H9 (cell line): ENCODE measurements around the gene DDX49. TPM values are rescaled to one million over a fixed set of nuclear protein-coding genes. Genes with fewer than 3 reads are reported as not detected.

Experiments
- DNase-seq: peaks from one replicate; pipeline ENCODE4 v3.0.0-alpha.2; 2017
- H2AFZ ChIP-seq: one replicate; pipeline ENCODE4 v1.6.1; 2013; ENCODE audit warnings: mild to moderate bottlenecking, low read length, control low read depth, moderate library complexity
- H2AK5ac ChIP-seq: 2 replicates; pipeline ENCODE4 v1.6.1; 2013; ENCODE audit warnings: low read length, control low read depth, mixed read lengths; ENCODE audit not compliant: insufficient read length
- H2BK120ac ChIP-seq: one replicate; pipeline ENCODE4 v1.6.1; 2013; ENCODE audit warnings: low read depth, mild to moderate bottlenecking, low read length, control low read depth, inconsistent platforms; ENCODE audit not compliant: poor library complexity, severe bottlenecking
- H2BK12ac ChIP-seq: 2 replicates; pipeline ENCODE4 v1.6.1; 2013; ENCODE audit warnings: low read length, control low read depth, mixed read lengths, low read depth; ENCODE audit not compliant: insufficient read length
- H2BK15ac ChIP-seq: 2 replicates; pipeline ENCODE4 v1.6.1; 2013; ENCODE audit warnings: low read depth, low read length, control low read depth
- H2BK20ac ChIP-seq: one replicate; pipeline ENCODE4 v1.6.1; 2013; ENCODE audit warnings: low read depth, mild to moderate bottlenecking, low read length, control low read depth, inconsistent platforms; ENCODE audit not compliant: poor library complexity, severe bottlenecking
- H2BK5ac ChIP-seq: 2 replicates; pipeline ENCODE4 v1.6.1; 2013; ENCODE audit warnings: low read length, control low read depth, mixed read lengths; ENCODE audit not compliant: insufficient read length
- H3K14ac ChIP-seq: 2 replicates; pipeline ENCODE4 v1.6.1; 2013; ENCODE audit warnings: low read length, control low read depth; ENCODE audit not compliant: insufficient read depth
- H3K18ac ChIP-seq: 2 replicates; pipeline ENCODE4 v1.6.1; 2013; ENCODE audit warnings: low read depth, mild to moderate bottlenecking, mixed read lengths, low read length, control low read depth; ENCODE audit not compliant: insufficient read length
- H3K23ac ChIP-seq: 2 replicates; pipeline ENCODE4 v1.6.1; 2013; ENCODE audit warnings: low read length, control low read depth, mixed read lengths, low read depth; ENCODE audit not compliant: insufficient read length
- H3K23me2 ChIP-seq: 2 replicates; pipeline ENCODE4 v1.6.1; 2013; ENCODE audit warnings: low read depth, mild to moderate bottlenecking, mixed read lengths, low read length, control low read depth; ENCODE audit not compliant: insufficient read length, poor library complexity, severe bottlenecking
- H3K27ac ChIP-seq: 2 replicates; pipeline ENCODE4 v1.5.1; 2013; ENCODE audit warnings: low read length, control low read depth, mixed read lengths, low read depth; ENCODE audit not compliant: insufficient read length
- H3K27me3 ChIP-seq: 2 replicates; pipeline ENCODE4 v1.6.1; 2013; ENCODE audit warnings: low read length, control low read depth, inconsistent platforms; ENCODE audit not compliant: insufficient read depth
- H3K4ac ChIP-seq: 2 replicates; pipeline ENCODE4 v1.6.1; 2013; ENCODE audit warnings: low read depth, mild to moderate bottlenecking, control low read depth, inconsistent platforms, low read length, moderate library complexity
- H3K4me1 ChIP-seq: 2 replicates; pipeline ENCODE4 v1.6.1; 2013; ENCODE audit warnings: low read length, control low read depth, inconsistent platforms; ENCODE audit not compliant: insufficient read depth
- H3K4me2 ChIP-seq: 2 replicates; pipeline ENCODE4 v1.6.1; 2013; ENCODE audit warnings: low read length, control low read depth, mixed read lengths; ENCODE audit not compliant: insufficient read length, insufficient read depth
- H3K56ac ChIP-seq: 2 replicates; pipeline ENCODE4 v1.6.1; 2013; ENCODE audit warnings: low read depth, mild to moderate bottlenecking, mixed read lengths, low read length, control low read depth; ENCODE audit not compliant: insufficient read length
- H3K79me1 ChIP-seq: 2 replicates; pipeline ENCODE4 v1.6.1; 2013; ENCODE audit warnings: low read depth, mild to moderate bottlenecking, moderate library complexity, low read length, control low read depth, inconsistent platforms; ENCODE audit not compliant: insufficient read depth, poor library complexity, severe bottlenecking
- H3K79me2 ChIP-seq: 2 replicates; pipeline ENCODE4 v1.6.1; 2013; ENCODE audit warnings: low read length, control low read depth, inconsistent platforms; ENCODE audit not compliant: insufficient read depth
- H3K9ac ChIP-seq: 2 replicates; pipeline ENCODE4 v1.6.1; 2013; ENCODE audit warnings: low read length, control low read depth, mixed read lengths; ENCODE audit not compliant: insufficient read length; ENCODE audit errors: extremely low read depth
- H3K9me3 ChIP-seq: one replicate; pipeline ENCODE4 v1.6.1; 2013; ENCODE audit warnings: low read depth, low read length, inconsistent platforms; ENCODE audit not compliant: control insufficient read depth
- H3T11ph ChIP-seq: one replicate; pipeline ENCODE4 v1.6.1; 2013; ENCODE audit warnings: mild to moderate bottlenecking, low read length, control low read depth, inconsistent platforms
- H4K20me1 ChIP-seq: one replicate; pipeline ENCODE4 v1.6.1; 2013; ENCODE audit not compliant: control insufficient read depth, insufficient read length, insufficient read depth
- H4K5ac ChIP-seq: 2 replicates; pipeline ENCODE4 v1.6.1; 2013; ENCODE audit warnings: low read depth, mild to moderate bottlenecking, mixed read lengths, low read length, control low read depth; ENCODE audit not compliant: insufficient read length
- H4K8ac ChIP-seq: replicated peaks from 2 replicates; pipeline ENCODE4 v1.6.1; 2013; ENCODE audit warnings: low read length, control low read depth, mixed read lengths, low read depth; ENCODE audit not compliant: insufficient read length
- H4K91ac ChIP-seq: 2 replicates; pipeline ENCODE4 v1.6.1; 2013; ENCODE audit warnings: low read depth, mild to moderate bottlenecking, moderate library complexity, mixed read lengths, low read length, control low read depth; ENCODE audit not compliant: insufficient read length
- H3K27ac Mint-ChIP-seq, 3 experiments: 2 replicates in 2 of 3; 3 replicates in 1 of 3; pipeline ENCODE4 v1.8.0; 2020 to 2021; ENCODE audit warnings: mixed read lengths in 3 of 3, mild to moderate bottlenecking in 1 of 3, moderate library complexity in 1 of 3
- H3K27me3 Mint-ChIP-seq: 2 replicates; pipeline ENCODE4 v1.8.0; 2021; ENCODE audit warnings: low read depth, mild to moderate bottlenecking, moderate library complexity, mixed read lengths
- H3K36me3 Mint-ChIP-seq, 3 experiments: 2 replicates in 2 of 3; 3 replicates in 1 of 3; pipeline ENCODE4 v1.8.0; 2020 to 2021; ENCODE audit warnings: low read depth in 3 of 3, mixed read lengths in 3 of 3; ENCODE audit not compliant: insufficient read depth in 1 of 3
- H3K4me1 Mint-ChIP-seq, 2 experiments: 2 replicates each; pipeline ENCODE4 v1.8.0; 2020; ENCODE audit warnings: mixed read lengths in 2 of 2
- H3K4me3 Mint-ChIP-seq, 2 experiments: 2 replicates in 1 of 2; 3 replicates in 1 of 2; pipeline ENCODE4 v1.8.0; 2020 to 2021; ENCODE audit warnings: mild to moderate bottlenecking in 2 of 2, mixed read lengths in 2 of 2, moderate library complexity in 1 of 2
- H3K9me3 Mint-ChIP-seq, 2 experiments: 2 replicates in 1 of 2; 3 replicates in 1 of 2; pipeline ENCODE4 v1.8.0; 2020; ENCODE audit warnings: mild to moderate bottlenecking in 2 of 2, mixed read lengths in 2 of 2, moderate library complexity in 1 of 2
- CTCF ChIP-seq: fragments of 200-600 bp; sonication (generic); conservative IDR thresholded peaks from 3 replicates; pipeline ENCODE4 v1.8.0; 2021; ENCODE audit warnings: antibody characterized with exemption, mild to moderate bottlenecking
- WGBS: extraction: QIAGEN DNeasy Blood & Tissue Kit; methylation state at CpG from one replicate; pipeline ENCODE4 v1.1.7; 2013; ENCODE audit warnings: missing lambda C conversion rate, low lambda C conversion rate, mixed read lengths; ENCODE audit not compliant: insufficient read length; ENCODE audit errors: extremely low coverage; 5-methylcytosine and 5-hydroxymethylcytosine counted together
- total RNA-seq: library from RNA; stranded (reverse); gene quantifications from 2 replicates; pipeline ENCODE4 v1.2.1, GENCODE V29; 2021

The DDX49 gene
- total RNA-seq, 1 experiment from 2014 or later = 52.3 TPM

- H3K4me1 ChIP-seq = no peaks in the 10 kb centered on the region
- DNase-seq = peak; percentile 26
- no peak overlapping the region for H2BK15ac ChIP-seq
- H4K8ac ChIP-seq = no peak overlapping the region
- no peaks in the 10 kb centered on the region for H3K9me3 ChIP-seq
- no peak overlapping the region for H3K4me2 ChIP-seq
- TF ChIP-seq CTCF = no peak
- no peak overlapping the region for H3K4me3 Mint-ChIP-seq
- H4K20me1 ChIP-seq = no peaks in the 10 kb centered on the region
- H3K36me3 Mint-ChIP-seq = peaks cover 1 to 9% (median 5%) of the 10 kb centered on the region in 3 experiments; a peak in 5 of 7 replicates
- no peak overlapping the region for H2AK5ac ChIP-seq
- H3K23ac ChIP-seq = no peak overlapping the region
- no peaks in the 10 kb centered on the region; a peak in 1 of 5 replicates for H3K9me3 Mint-ChIP-seq
- H3K79me2 ChIP-seq = no peaks in the 10 kb centered on the region
- no peak overlapping the region for H3K18ac ChIP-seq
- H2BK12ac ChIP-seq = no peak overlapping the region
- H3K27me3 Mint-ChIP-seq = peaks cover 17% of the 10 kb centered on the region
- no peak overlapping the region for H2BK120ac ChIP-seq
- no peak overlapping the region for H2BK20ac ChIP-seq
- no peak overlapping the region for H3K27ac Mint-ChIP-seq
- H2AFZ ChIP-seq = no peak overlapping the region
- peaks cover 7% of the 10 kb centered on the region for H3K23me2 ChIP-seq
- H4K5ac ChIP-seq = no peak overlapping the region
- H3T11ph ChIP-seq = no peak overlapping the region
- no CpG with 5 or more reads among the region's 18 CpGs for WGBS
- H3K9ac ChIP-seq = no peak overlapping the region
- H3K56ac ChIP-seq = no peak overlapping the region
- no peak overlapping the region for H4K91ac ChIP-seq
- peaks cover 0 to 8% of the 10 kb centered on the region in 2 experiments; a peak in 1 of 4 replicates for H3K4me1 Mint-ChIP-seq
- no peak overlapping the region for H3K27ac ChIP-seq
- H3K4ac ChIP-seq = no peak overlapping the region
- H2BK5ac ChIP-seq = no peak overlapping the region
- no peaks in the 10 kb centered on the region for H3K79me1 ChIP-seq
- no peak overlapping the region for H3K14ac ChIP-seq
- H3K27me3 ChIP-seq = no peaks in the 10 kb centered on the region; the same call in 1 of the 2 replicates
These were observed 20.7 kb upstream of the DDX49 start for GRCh38 chr19:18898607-18899408.
